Activated CD4-positive, alpha-beta T cell treated with anti-CD3 and anti-CD28 coated beads, Interleukin-2, amount 50 U/mL, for 1 hour (primary cell): ENCODE data around the gene NBAS.
"Not testable (repeated sequence)": the region's sequence is repeated elsewhere in the genome, so short reads cannot be mapped to it uniquely, and the experiment has no call there.

Experiments
- DNase-seq: peaks from one replicate; pipeline ENCODE4 v3.0.0-alpha.2; 2020

NBAS gene

DNA sequence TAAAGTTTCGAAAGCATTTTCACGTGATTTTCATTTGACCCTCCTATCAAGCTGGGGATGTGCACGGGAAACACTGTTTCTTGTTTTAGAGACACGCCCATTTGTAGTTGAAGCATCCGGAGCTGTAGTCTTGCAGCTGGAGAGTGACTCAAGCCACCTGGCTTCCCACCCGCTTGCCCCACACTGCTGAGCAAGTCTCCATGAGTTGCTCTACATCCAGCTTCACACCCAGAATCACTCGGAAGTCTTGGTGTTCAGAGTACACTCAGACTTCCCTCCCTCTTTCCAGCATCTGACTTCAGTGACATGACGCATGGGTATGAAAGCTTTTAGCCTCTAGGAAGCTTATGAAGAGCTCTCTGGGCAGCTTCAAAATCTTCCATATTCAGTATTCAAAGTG, 262.4 kb downstream of the NBAS start:
- DNase-seq = no peak

DNA sequence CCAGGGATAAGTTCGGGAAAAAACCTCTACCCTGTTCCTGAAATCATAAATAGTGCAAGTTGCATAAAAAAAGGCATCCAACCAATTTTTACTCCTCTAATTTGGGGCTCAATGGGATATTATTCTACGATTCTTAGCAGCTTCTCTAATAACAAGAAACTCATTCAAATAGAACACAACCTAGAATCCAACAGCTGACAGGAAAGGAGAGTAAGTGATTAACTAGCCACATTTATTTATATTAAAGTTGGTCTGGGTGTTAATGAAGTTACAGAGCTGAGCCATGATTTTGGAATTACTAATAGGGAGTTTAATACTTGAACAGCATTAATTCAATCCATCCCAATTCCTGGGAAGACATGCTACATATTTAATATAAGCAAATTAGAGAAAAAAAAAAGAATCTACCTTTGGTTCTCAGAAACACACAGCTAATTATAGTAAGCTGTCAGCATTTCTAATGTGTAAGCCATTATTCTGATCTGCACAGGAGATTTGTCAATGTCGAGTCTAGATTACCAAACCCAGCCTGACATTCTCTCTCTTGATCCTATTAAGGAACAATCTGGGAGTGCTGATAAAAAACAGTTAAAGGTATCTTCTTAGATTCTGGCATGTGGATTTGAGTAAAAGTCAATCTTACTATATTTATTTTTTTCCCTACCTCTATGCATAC, 267.7 kb downstream of the NBAS start:
- no peak for DNase-seq

DNA sequence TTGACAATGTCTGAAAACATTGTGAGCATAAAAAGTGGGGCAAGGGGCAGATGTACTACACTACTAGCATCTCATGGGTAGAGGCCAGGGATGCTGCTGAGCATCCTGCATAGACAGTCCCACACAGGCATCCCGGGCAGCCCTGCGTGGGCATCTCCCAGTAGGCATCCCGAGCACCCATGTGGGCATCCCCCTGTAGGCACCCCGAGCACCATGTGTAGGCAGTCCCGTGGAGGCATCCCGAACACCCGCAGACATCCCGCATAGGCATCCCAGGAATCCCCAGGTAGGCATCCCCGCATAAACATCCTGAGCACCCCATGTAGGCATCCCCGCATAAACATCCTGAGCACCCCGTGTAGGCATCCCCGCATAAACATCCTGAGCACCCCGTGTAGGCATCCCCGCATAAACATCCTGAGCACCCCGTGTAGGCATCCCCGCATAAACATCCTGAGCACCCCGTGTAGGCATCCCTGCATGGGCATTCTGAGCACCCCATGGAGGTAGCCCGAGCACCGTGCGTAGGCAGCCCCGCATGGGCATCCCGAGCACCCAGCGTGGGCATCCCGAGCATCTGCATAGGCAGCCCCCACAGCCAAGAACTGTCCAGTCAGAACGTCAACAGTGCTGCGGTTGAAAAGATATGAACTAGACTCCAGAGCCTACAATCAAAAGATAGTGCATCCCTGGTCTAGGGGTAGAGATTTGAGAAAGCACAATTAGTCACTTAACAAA, 273.5 kb downstream of the NBAS start:
- no peak for DNase-seq

DNA sequence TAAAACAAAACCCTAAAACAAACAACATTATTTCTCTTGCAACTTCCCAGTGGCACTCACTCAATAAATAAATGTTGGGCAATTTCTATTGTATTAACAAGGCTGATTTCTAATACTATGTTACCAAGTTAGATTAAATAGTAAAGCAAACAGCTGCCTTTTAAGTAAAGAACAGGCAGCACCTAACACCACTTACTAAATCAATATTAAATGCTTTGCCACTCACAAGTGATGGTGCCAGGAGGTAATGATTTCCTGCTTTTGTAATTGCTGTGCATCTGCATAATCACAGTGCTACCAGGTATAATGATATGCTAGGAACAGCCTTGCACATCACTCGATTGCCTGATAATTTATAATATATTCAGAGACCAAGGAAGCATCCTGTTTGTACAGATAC, 276.5 kb downstream of the NBAS start:
- DNase-seq = no peak

DNA sequence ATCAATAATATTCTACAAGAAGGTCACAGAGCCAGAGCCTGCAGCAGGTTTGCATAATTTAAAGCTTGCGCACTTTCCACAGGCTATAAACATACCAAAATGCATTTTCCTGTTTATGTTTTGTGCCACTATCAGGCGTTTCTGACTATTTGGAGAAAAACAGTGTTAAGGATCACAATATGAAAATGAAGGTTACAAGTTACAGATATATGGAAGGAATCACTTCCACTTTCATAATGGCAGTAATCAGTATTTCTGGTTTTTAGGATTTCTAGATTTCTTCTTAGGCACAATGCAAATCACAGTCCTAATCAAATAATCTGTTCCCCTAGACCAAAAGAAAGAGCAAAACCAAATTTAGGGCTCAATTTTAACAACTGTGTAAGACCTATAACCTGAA, 279.5 kb downstream of the NBAS start:
- no peak for DNase-seq

DNA sequence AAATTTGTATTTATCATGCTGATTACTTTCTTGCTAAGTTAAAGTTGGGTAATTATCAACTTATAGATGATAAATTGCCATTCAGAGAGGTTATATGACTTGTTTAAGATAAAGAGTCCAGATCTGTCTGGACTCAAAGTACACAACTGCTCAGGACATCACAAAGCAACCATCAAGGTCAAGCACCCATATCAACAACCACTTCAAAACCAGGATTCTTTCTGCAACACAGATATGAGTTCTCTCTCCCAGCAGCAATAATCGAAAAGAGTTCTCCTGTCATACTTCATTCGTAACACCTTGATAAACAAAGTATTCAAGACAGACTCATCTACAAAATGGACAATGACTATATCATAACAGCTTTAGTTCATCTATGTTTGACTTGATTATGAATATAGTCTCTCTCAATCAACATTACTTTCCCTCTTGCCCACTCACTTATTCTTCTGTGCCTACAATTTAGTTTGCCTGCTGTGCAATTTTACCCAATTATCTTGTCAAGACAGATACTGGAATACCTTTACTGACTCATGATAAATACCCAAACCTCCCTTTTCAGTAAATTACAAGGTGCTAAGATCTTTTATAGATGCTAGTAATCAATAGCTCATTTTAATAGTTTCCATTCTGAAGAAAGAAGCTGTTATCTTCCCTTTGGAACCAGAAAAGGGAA, 281.8 kb downstream of the NBAS start:
- no peak for DNase-seq

DNA sequence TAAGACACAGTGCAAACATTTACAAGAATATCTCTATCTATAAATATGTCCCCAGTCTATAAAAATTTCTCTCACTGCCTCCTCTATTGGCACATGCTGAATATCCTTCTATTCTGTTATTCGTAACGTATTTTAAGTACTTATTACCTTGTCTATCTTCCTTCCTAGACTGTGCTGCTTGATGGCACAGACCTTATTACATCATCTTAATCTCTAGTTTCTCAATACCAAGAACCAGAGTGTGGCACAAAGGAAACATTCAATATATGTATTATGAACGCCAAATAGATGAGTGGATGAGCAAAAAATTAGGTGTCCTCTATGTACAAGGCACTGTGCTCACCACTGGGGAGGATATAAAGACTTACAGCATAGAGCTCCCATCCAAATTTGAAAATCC, 282.8 kb downstream of the NBAS start:
- DNase-seq = no peak

DNA sequence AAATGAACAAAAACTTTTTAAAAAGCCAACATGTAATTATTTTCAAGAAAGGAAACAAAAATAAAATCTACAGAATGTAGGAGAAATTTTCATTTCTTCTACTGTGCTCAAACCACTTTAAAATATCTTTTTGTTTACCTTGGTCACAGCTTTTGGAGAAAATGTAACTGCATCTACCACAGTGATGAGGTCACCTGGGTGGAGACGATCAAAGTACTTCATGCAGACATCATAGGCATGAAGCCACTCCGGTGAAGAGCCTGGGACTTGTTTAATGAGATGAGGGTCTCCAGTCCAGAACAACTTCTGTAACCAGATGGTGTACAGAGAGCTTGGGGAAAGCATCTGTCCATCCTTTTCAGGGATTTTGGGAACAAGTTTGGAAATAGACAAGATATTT, 285.8 kb downstream of the NBAS start:
- DNase-seq = no peak

DNA sequence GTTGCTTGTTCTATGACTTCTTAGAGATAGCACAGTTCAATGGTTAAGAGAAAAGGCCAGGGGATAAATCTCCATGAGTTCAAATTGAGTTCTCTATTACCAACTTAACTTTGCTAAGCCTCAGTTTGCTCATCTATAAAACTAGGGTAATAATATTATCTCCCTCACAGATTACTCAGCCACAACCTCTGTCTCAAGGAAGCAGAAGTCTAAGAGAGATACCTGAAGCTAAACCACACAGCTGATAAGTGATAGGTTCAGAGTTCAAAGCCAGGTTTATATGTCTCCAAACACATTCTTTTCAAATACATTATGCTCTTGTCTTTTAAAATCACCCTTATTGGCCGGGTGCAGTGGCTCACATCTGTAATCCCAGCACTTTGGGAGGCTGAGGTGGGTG, 287.7 kb downstream of the NBAS start:
- DNase-seq = no peak

DNA sequence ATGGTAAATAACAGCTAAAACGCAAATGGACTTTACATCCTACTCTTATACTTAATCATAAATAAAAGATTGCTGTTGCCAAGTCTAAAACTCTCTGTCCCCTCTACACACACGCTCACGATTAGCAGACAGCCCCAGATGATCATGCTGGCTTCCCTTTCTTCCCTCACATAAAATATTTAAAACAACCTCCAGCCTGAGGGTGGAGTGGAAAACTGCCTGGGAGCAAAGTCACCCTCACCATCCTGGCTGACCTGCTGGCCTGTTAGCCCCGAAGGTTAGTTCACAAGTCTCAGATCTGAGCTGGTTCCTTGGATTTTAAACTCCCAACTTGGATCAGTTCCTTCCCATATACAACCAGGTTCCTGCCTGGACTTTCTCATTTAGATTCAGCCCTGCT, 288.2 kb downstream of the NBAS start:
- DNase-seq = no peak

DNA sequence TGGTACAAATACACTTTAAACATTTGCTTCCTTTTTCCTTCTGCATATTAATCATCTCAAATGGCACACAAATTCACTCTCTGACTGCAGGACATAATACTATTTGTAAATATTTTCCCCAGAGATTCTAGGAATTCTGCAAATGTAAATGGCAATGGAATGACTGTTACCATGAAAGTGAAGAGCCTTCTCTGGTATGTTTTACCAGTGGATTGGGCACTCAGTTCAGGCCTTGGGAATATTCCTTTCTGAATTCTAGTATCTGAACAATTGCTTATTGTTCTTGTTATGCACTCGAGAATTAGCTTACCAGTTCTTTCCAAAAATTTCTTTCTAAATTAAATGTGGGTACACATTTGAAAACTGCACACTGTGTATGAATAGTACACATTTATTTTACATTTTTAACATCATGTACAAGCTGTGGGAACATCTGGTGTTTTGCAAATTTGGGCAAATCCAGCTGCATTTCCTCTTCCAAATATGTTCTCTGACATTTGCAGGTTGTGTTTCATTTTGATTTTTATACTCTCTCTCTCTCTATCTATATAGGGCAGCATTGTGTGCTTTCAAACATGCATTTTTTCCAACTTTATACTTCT, 289.1 kb downstream of the NBAS start:
- DNase-seq = no peak

DNA sequence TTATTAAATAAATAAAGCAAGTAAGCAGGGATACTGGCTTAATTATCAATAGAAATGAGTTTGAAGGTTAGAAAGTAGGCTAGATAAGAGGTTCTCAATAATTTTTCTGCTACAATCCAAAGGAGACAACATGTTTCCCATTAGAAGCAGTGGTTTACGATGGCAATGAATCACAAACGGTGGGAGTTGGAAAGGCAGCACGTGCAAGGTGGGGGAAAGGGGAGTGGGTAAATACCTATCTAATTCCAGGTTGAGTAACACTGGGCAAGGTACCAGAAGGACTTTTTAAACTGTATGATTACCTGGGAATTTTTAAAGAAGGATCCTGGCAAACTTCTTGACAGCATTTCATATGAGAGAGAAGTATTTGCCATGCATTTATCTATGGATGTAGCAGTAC, 289.9 kb downstream of the NBAS start:
- no peak for DNase-seq

DNA sequence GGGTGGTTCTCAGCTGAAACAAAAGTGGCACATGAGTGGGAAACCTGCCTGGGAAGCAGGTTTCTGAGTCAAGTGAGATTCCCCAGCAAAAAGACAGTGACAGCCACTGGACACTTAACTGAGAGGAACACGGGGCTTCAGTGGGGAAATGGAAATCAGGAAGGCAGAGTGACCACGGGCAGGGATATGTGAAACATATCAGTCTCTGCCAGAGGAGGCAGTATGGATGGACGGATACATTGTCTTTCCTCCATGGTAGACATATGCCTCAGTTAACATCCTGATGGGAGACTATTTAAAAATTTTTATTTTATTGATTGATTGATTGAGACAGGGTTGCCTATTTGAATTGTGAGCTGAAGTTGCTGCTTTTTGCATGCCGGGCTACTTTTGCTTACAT, 292.1 kb downstream of the NBAS start:
- no peak for DNase-seq

DNA sequence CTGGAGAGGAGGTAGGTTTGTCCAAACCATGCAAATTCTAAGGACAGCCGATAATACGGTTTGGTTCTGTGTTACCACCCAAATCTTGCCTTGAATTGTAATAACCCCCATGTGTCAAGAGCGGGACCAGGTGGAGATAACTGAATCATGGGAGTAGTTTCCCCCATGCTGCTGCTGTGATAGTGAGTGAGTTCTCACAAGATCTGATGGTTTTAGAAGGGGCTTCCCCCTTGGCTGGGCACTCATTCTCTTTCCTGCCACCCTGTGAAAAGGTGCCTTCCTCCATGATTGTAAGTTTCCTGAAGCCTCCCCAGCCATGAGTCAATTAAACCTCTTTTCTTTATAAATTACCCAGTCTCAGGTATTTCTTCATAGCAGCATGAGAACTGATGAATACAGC, 295.2 kb downstream of the NBAS start:
- no peak for DNase-seq

DNA sequence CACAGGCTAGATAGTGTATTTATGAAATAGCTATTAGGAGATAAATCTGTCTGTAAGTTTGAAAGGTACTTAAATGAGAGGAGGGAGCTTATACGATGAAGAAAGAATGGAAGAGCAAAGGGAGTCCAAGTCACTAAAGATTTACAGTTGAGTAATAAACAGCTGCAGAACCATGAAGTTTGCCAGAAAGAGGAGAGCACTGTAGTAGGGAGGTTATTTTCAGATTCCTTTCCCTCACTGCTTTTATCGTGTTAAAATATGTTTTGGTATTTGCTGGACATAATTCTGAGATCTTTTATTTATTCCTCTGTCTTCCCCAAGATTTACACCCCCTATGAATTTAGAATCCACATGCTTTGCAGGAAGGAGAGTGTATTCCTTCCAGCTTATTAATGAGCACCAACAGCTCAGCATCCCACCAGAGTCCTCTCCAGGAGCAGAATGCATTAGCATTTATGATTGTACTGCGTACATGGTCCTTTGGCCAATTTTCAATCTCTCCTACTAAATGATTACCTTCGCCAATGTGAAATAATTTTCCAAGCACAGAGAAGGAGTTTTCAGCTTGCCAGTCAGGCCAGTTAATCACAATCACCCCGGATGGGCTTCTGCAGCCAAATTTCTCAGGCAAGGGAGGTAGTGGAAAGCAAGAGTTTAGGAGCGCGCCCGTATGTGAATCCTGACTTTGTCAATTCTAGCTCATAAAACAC, 297.0 kb downstream of the NBAS start:
- no peak for DNase-seq

DNA sequence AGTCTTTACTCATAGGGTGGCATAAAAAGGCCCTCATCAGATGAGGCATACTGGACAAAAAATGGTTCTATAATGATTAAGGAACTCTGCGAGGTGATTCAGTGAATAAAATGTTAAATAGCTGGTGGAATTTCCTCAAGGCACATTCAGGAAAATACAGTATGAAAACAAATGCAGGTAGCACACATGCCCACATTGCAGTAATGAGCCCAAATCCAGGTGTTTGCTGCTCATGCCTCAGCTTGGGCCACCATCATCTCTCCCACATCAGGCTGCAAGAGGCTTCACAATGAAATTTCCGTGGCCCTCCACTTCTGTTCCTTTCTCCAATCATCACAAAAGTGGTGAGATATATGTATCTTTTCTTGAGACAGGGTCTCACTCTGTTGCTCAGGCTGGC, 298.3 kb downstream of the NBAS start:
- DNase-seq = no peak

DNA sequence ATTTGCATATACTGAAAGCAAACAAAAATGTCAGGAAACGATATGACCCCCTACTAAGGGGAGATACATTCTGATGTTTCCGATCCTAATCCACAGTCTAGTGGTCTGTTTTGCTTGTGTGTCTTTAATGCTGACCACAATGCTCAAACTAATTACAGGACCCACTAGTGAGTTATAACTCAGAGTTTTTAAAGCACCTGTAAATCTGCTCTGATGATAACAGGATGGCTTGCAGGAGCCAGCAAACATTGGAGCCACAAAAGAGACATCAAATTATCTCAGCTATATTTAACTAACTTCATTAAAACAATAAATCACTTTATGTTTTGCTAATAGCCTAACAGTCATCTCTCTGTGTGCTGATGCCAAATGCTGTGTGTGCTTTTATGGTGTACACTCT, 300.3 kb downstream of the NBAS start:
- no peak for DNase-seq

DNA sequence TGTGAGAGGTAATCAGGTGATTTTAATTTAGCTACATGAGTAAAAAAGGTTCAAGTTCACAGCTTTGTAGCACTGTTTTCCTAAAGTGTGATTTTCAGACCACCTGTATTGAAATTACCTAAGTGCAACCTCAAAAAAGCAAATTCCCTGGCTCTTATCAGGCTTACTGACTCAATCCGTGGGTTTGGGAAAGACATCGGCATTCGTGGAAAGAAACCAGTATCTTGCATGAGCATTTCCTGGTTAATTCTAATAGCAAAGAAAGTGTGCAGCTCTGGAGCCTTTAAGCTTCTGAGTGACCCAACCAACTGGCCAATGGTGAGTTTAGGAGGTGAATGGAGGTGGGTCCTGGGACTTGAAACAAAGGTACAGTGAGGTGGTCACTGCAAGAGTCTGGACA, 300.9 kb downstream of the NBAS start:
- DNase-seq = no peak

DNA sequence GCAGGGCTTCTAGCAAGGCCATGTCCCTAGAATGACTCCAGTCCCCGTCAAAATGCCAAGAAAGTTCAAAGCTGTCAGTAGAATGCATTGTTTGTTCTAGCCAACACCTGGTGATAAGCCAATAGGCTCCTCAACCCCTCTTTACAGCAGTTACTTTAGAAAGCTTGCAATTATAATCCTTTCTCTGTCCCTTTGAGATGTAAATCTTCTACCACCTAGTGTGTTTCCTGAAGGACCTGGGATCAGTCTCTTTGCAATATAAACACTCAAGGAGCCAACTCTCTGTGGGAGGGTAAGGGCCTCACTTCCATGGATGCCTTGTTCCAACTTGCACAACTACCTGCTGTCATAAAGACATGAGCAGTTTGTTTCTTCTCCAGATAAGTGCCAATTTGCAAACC, 301.8 kb downstream of the NBAS start:
- DNase-seq = no peak

DNA sequence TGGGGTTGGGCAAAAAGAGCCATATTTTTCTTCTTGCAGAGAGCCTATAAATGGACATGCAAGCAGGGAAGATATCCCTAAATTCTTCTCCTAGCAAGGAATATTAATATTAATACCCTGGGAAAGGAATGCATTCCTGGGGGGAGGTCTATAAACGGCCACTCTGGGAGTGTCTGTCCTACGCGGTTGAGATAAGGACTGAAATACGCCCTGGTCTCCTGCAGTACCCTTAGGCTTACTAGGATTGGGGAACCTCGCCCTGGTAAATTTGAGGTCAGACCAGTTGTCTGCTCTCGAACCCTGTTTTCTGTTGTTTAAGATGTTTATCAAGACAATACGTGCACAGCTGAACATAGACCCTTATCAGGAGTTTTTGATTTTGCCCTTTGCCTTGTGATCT, 302.7 kb downstream of the NBAS start:
- DNase-seq = not testable (repeated sequence)

DNA sequence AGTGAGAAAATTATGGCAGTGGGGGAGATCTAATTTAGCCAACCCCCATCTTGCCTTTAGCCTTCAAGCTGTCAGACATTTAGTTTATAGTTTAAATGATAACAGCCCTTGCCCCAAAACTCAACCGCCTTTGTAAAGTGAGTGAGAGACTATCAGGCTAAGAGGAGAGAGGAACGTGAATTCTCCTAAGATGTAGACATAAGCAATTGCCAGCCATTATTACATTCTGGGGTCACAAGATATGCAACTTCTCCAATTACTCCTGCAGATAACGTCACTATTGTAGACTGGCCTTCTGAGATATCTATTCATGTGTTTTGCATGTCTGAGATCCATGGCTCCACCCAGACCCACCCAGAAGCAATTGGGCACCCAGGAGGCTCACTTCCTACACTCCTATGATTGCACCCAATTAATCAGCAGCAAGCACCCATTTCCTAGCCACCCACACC, 307.3 kb downstream of the NBAS start:
- DNase-seq = no peak

DNA sequence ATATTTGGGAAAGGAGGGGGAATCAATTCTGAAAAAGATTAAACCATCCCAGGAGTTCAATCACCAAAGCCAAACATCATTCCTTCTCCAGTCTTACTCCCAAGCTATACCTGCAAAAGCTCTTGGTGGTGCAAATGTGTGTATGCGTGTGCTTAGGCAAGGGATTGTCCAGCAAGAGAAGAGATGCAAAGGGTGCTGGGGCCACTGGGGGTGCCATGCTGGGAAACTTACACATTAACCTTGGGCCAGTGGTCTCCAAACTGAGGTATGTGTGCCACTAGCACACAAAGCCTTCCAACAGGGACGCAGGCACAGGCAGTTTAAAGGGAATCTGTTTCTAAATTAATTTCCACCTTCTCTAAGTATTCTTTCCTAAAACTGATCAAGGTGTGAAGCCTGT, 307.9 kb downstream of the NBAS start:
- DNase-seq = no peak

DNA sequence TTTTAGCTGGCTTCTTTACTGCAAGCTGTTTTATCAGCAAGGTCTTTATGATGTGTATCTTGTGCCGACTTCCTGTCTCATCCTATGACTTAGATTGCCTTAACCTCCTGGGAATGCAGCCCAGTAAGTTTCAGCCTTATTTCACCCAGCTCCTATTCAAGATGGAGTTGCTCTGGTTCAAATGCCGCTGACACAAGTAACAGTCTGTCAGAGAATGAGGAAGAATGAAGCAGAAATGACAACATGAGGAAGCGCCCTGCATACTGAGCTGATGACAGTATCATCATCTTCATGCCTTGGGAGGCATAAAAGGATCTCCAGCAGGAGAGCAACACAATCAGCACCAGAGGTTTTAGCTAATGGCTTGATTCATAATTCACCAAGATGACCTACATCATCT, 309.4 kb downstream of the NBAS start:
- no peak for DNase-seq
